Hepatocyte (in vitro differentiated cells): ENCODE measurements around the gene ERC2.

Source experiments
- CTCF ChIP-seq: fragments of 200-600 bp; sonication (generic); IDR thresholded peaks from 2 replicates; pipeline ENCODE4 v1.5.1; 2016; ENCODE audit warnings: antibody characterized with exemption, mild to moderate bottlenecking; ENCODE audit not compliant: poor library complexity
- EZH2 ChIP-seq: fragments of 200-600 bp; sonication (generic); IDR thresholded peaks from 2 replicates; pipeline ENCODE4 v1.6.1; 2016; ENCODE audit warnings: antibody characterized with exemption, mild to moderate bottlenecking, borderline replicate concordance
- EZH2phosphoT487 ChIP-seq: fragments of 200-600 bp; sonication (generic); IDR thresholded peaks from one replicate; pipeline ENCODE4 v1.6.1; 2018; ENCODE audit warnings: antibody characterized with exemption, mild to moderate bottlenecking, low read depth, moderate library complexity; ENCODE audit not compliant: unreplicated experiment, severe bottlenecking

DNA sequence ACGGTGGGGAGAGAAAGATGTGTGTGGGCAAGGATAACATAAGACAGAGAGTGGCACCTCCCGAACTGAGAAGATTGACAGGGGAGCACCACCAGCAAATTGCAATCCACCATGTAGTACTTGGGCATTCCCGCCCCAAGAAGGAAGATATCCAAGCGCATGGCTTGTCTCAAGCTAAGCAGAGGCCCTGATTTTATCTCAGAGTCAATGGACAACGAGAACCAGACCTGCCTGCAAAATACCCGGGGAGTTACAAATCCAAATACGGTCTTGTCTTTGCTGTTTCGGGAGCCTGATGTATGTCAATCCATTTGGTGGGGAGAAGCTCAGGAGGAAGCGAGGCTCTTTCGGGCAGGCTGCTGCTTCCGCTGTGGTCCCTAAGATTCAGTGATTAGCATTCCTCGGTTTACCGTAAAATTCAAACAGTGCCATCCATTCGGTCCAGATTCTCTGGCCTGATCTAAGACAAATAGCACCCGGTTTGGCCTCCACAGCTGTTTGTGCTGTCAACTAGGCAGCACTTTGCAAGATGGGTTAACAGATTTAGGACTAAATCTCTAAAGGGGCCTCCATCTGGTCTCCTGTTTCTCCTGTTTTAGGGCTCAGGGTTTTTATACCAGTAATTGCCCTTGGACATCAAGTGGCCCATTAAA lies 883.4 kb downstream of the ERC2 start:
- TF ChIP-seq CTCF: no peak
- no peak for TF ChIP-seq EZH2
- no peak for TF ChIP-seq EZH2phosphoT487
